Measurements from ENCODE around the gene RPGRIP1. TPM values are rescaled to one million over a fixed set of nuclear protein-coding genes. Genes with fewer than 3 reads are reported as not detected.
"Not testable (repeated sequence)": the region's sequence is repeated elsewhere in the genome, so short reads cannot be mapped to it uniquely, and the experiment has no call there.

Gene RPGRIP1
- total and polyA plus RNA-seq, 7 donors: 0.04 to 0.15 TPM; not detected in 5

- H3K36me3 ChIP-seq (ENCODE audit: insufficient read depth in 1 of 2, low read depth in 1 of 2): peaks cover 0 to 33% of the 10 kb centered on the region in 2 donors
- no peak for TF ChIP-seq CTCF (IDR thresholded peaks at IDR 0.05)
- 0 to 1% (median 0%) methylated on average over 24 of the region's 24 CpGs for WGBS, 3 donors
- H3K9me3 ChIP-seq: no peaks in the 10 kb centered on the region
- peak overlapping the region; percentile 97 for H3K4me3 ChIP-seq
- H3K27me3 ChIP-seq (ENCODE audit: insufficient read depth in 3 of 3, low read length in 2 of 3): no peaks in the 10 kb centered on the region
- intact Hi-C loops (cut with DNase I): loop anchor here in 1 of 2 donors (5.0 to 10.0 kb wide), 2 partner anchors 36 to 116 kb away; partner anchors contain the start of gene SUPT16H
- H3K27ac ChIP-seq: peak overlapping the region; percentile 98
- peak in 3 of 4 donors; percentile 29 to 54 (median 43) for ATAC-seq
- H3K4me1 ChIP-seq: peaks cover 40% of the 10 kb centered on the region
- DNase-seq: peak in 1 of 2 donors; percentile 62
Observed at GRCh38 chr14:21268617-21269251, 11.1 kb upstream of the RPGRIP1 start.

- H3K4me3 ChIP-seq: peak within 1 kb of the TSS; percentile 97
- TF ChIP-seq CTCF (IDR thresholded peaks at IDR 0.05): no peak
- peak; percentile 100 for DNase-seq
- peaks cover 0 to 26% of the 10 kb centered on the region in 2 donors for H3K36me3 ChIP-seq (ENCODE audit: insufficient read depth in 1 of 2, low read depth in 1 of 2)
- no peaks in the 10 kb centered on the region for H3K27me3 ChIP-seq (ENCODE audit: insufficient read depth in 3 of 3, low read length in 2 of 3)
- H3K4me1 ChIP-seq: peaks cover 33% of the 10 kb centered on the region
- no peaks in the 10 kb centered on the region for H3K9me3 ChIP-seq
- peak within 1 kb of the TSS; percentile 98 for H3K27ac ChIP-seq
- peak; percentile 94 to 98 (median 97) for ATAC-seq
- intact Hi-C loops (cut with DNase I): loop anchor here in 1 of 2 donors (5.0 to 10.0 kb wide), 2 partner anchors 37 to 115 kb away; partner anchors contain the start of gene SUPT16H
- WGBS, 3 donors: 0% methylated on average over 49 of the region's 49 CpGs
Observed at GRCh38 chr14:21269252-21270046, 10.4 kb upstream of the RPGRIP1 start, which contains the start of gene HNRNPC. TSS of gene HNRNPC (minus strand) at chr14:21269442. CDS start at chr14:21234193, 35,249 bp downstream.

GRCh38 chr14:21272661-21273060 is 7.2 kb upstream of the RPGRIP1 start:
- H3K9me3 ChIP-seq; H3K27me3 ChIP-seq (ENCODE audit: insufficient read depth in 3 of 3, low read length in 2 of 3); H3K27ac ChIP-seq; DNase-seq; intact Hi-C loops (cut with DNase I); H3K36me3 ChIP-seq (ENCODE audit: insufficient read depth in 1 of 2, low read depth in 1 of 2); ATAC-seq; H3K4me1 ChIP-seq; H3K4me3 ChIP-seq: not testable (repeated sequence)
- 90 to 95% (median 91%) methylated on average over 17 of the region's 17 CpGs for WGBS, 3 donors

- Histone ChIP-seq H3K4me1 (no peaks in the 10 kb centered on the region), H3K27ac (no peak overlapping the region), H3K4me3 (no peak overlapping the region), H3K36me3 (ENCODE audit: insufficient read depth in 1 of 2, low read depth in 1 of 2) (no peaks in the 10 kb centered on the region), H3K9me3 (no peaks in the 10 kb centered on the region), H3K27me3 (ENCODE audit: insufficient read depth in 3 of 3, low read length in 2 of 3) (no peaks in the 10 kb centered on the region)
- WGBS, 3 donors: 76 to 86% (median 81%) methylated on average over 9 of the region's 9 CpGs
- DNase-seq: no peak
- no peak for ATAC-seq
- TF ChIP-seq CTCF (IDR thresholded peaks at IDR 0.05): no peak
- intact Hi-C loops (cut with DNase I): no loop called here
Observed at GRCh38 chr14:21275261-21275858, 4.5 kb upstream of the RPGRIP1 start.

GRCh38 chr14:21278632-21279031 is 1.3 kb upstream of the RPGRIP1 start:
- Histone ChIP-seq H3K4me1 (no peaks in the 10 kb centered on the region), H3K27ac (no peak overlapping the region), H3K27me3 (ENCODE audit: insufficient read depth in 3 of 3, low read length in 2 of 3) (no peaks in the 10 kb centered on the region), H3K36me3 (ENCODE audit: insufficient read depth in 1 of 2, low read depth in 1 of 2) (no peaks in the 10 kb centered on the region), H3K9me3 (no peaks in the 10 kb centered on the region), H3K4me3 (no peak overlapping the region)
- ATAC-seq (no peak), DNase-seq (no peak)
- WGBS, 3 donors: 57 to 70% (median 69%) methylated on average over 4 of the region's 4 CpGs
- intact Hi-C loops (cut with DNase I): no loop called here
- no peak for TF ChIP-seq CTCF (IDR thresholded peaks at IDR 0.05)

GRCh38 chr14:21281917-21282316 is 2.0 kb downstream of the RPGRIP1 start:
- ATAC-seq; H3K36me3 ChIP-seq (ENCODE audit: insufficient read depth in 1 of 2, low read depth in 1 of 2); H3K4me3 ChIP-seq; DNase-seq; H3K4me1 ChIP-seq; H3K27ac ChIP-seq; H3K27me3 ChIP-seq (ENCODE audit: insufficient read depth in 3 of 3, low read length in 2 of 3); intact Hi-C loops (cut with DNase I); H3K9me3 ChIP-seq: not testable (repeated sequence)
- WGBS, 3 donors: 80 to 85% (median 85%) methylated on average over 8 of the region's 8 CpGs

- H3K27ac ChIP-seq; H3K4me1 ChIP-seq; H3K9me3 ChIP-seq; intact Hi-C loops (cut with DNase I); DNase-seq; H3K4me3 ChIP-seq; ATAC-seq; H3K36me3 ChIP-seq (ENCODE audit: insufficient read depth in 1 of 2, low read depth in 1 of 2); H3K27me3 ChIP-seq (ENCODE audit: insufficient read depth in 3 of 3, low read length in 2 of 3): not testable (repeated sequence)
- 86 to 93% (median 90%) methylated on average over 2 of the region's 2 CpGs for WGBS, 3 donors
Observed at GRCh38 chr14:21286516-21286915, 6.6 kb downstream of the RPGRIP1 start.
